B cell (primary cell): ENCODE data around the gene CSNK1E. TPM values are rescaled to one million over a fixed set of nuclear protein-coding genes. Genes with fewer than 3 reads are reported as not detected.

Experiments used
- ATAC-seq: fragments of 200-7000 bp; cut with Tn5 transposase; one replicate; pipeline ENCODE4 v1.10.0; 2021; ENCODE audit warnings: low read depth, mild to moderate bottlenecking, moderate number of reproducible peaks, moderate library complexity
- CTCF ChIA-PET: fragments of 350-600 bp; sonication (Branson Sonifier 250); formaldehyde crosslinking; loops from one replicate; lab custom pipeline; 2021; ENCODE audit warnings: antibody characterized with exemption, inconsistent platforms; lab: Charles Lee
- POLR2A ChIA-PET: fragments of 350-600 bp; sonication (Branson Sonifier 250); formaldehyde crosslinking; loops from one replicate; lab custom pipeline; 2021; ENCODE audit warnings: antibody characterized with exemption; lab: Charles Lee
- DNase-seq: peaks from one replicate; pipeline ENCODE4 v3.0.0; 2013
- H2AFZ ChIP-seq: 2 replicates; pipeline ENCODE4 v1.6.1; 2012; ENCODE audit warnings: mild to moderate bottlenecking, low read depth, low read length; ENCODE audit not compliant: insufficient read depth, poor library complexity, severe bottlenecking
- H3K27ac ChIP-seq, 2 donors: 1 replicate in 1 of 2; 2 replicates in 1 of 2; pipeline ENCODE4 v1.5.1; 2012 to 2013; ENCODE audit warnings: low read length in 2 of 2, mild to moderate bottlenecking in 2 of 2, moderate library complexity in 1 of 2
- H3K27me3 ChIP-seq, 4 experiments: fragments of 200-600 bp in 1 of 4; sonication (generic) in 1 of 4; replicated peaks in 1 of 4; 1 replicate in 2 of 4; 2 replicates in 2 of 4; pipeline versions ENCODE4 v1.6.1 to v1.7.0; 2013 to 2016; ENCODE audit warnings: low read length in 3 of 4, mild to moderate bottlenecking in 2 of 4, mixed read lengths in 1 of 4, moderate library complexity in 1 of 4; ENCODE audit not compliant: insufficient read depth in 4 of 4, control insufficient read depth in 3 of 4; ENCODE audit errors: control extremely low read depth in 1 of 4
- H3K36me3 ChIP-seq, 2 experiments: replicated peaks in 1 of 2; 1 replicate in 1 of 2; 2 replicates in 1 of 2; pipeline versions ENCODE4 v1.6.1 to v1.7.1; 2013; ENCODE audit warnings: low read length in 1 of 2; ENCODE audit not compliant: insufficient read depth in 2 of 2, control insufficient read depth in 1 of 2; ENCODE audit errors: control extremely low read depth in 1 of 2, extremely low read depth in 1 of 2
- H3K4me1 ChIP-seq, 2 donors: fragments of 200-600 bp in 1 of 2; sonication (generic) in 1 of 2; 1 replicate in 1 of 2; 2 replicates in 1 of 2; pipeline versions ENCODE4 v1.5.1 to v1.6.1; 2013 to 2017; ENCODE audit warnings: low read length in 2 of 2; ENCODE audit not compliant: control insufficient read depth in 2 of 2, insufficient read depth in 2 of 2
- H3K4me2 ChIP-seq: replicated peaks from 2 replicates; pipeline ENCODE3; 2012; ENCODE audit warnings: mild to moderate bottlenecking, low read depth, low read length; ENCODE audit not compliant: poor library complexity, severe bottlenecking
- H3K4me3 ChIP-seq, 5 experiments: fragments of 200-600 bp in 1 of 5; sonication (generic) in 1 of 5; 1 replicate in 3 of 5; 2 replicates in 2 of 5; pipeline versions ENCODE4 v1.5.1 to v1.7.0; 2011 to 2016; ENCODE audit warnings: low read length in 4 of 5, mild to moderate bottlenecking in 4 of 5, low read depth in 2 of 5, control low read depth in 1 of 5, moderate library complexity in 1 of 5; ENCODE audit not compliant: insufficient read depth in 1 of 5; ENCODE audit errors: control extremely low read depth in 1 of 5, extremely low read depth in 1 of 5
- H3K79me2 ChIP-seq: fragments of 200-600 bp; sonication (generic); one replicate; pipeline ENCODE4 v1.6.0; 2016; ENCODE audit warnings: low read length; ENCODE audit not compliant: control insufficient read depth, insufficient read depth
- H3K9ac ChIP-seq: fragments of 200-600 bp; sonication (generic); 2 replicates; pipeline ENCODE4 v1.6.1; 2017; ENCODE audit warnings: mild to moderate bottlenecking, low read length, moderate library complexity
- H3K9me3 ChIP-seq, 3 donors: one replicate each; pipeline versions ENCODE4 v1.6.1 to v1.7.1; 2013; ENCODE audit warnings: low read length in 2 of 3; ENCODE audit not compliant: control insufficient read depth in 2 of 3, insufficient read depth in 1 of 3; ENCODE audit errors: control extremely low read depth in 1 of 3
- H4K20me1 ChIP-seq: 2 replicates; pipeline ENCODE4 v1.6.0; 2012; ENCODE audit warnings: mild to moderate bottlenecking, low read length; ENCODE audit not compliant: insufficient read depth, control insufficient read depth, poor library complexity, severe bottlenecking
- H3K27ac Mint-ChIP-seq: one replicate; pipeline ENCODE4 v1.8.0; 2021; ENCODE audit warnings: mixed read lengths
- H3K27me3 Mint-ChIP-seq: one replicate; pipeline ENCODE4 v1.8.0; 2021; ENCODE audit warnings: mixed read lengths
- H3K4me1 Mint-ChIP-seq: one replicate; pipeline ENCODE4 v1.8.0; 2021; ENCODE audit warnings: mixed read lengths
- H3K4me3 Mint-ChIP-seq: one replicate; pipeline ENCODE4 v1.8.0; 2021; ENCODE audit warnings: mixed read lengths
- H3K9me3 Mint-ChIP-seq: one replicate; pipeline ENCODE4 v1.8.0; 2022; ENCODE audit warnings: mixed read lengths; ENCODE audit not compliant: insufficient read depth
- EZH2 ChIP-seq: IDR thresholded peaks from 2 replicates; pipeline ENCODE4 v1.6.1; 2012; ENCODE audit warnings: borderline replicate concordance, low read depth, mild to moderate bottlenecking, moderate library complexity, low read length; ENCODE audit not compliant: insufficient read depth, poor library complexity, severe bottlenecking
- WGBS: methylation state at CpG from one replicate; pipeline ENCODE4 v1.1.5; 2013; ENCODE audit warnings: missing lambda C conversion rate; ENCODE audit not compliant: insufficient coverage; 5-methylcytosine and 5-hydroxymethylcytosine counted together
- intact Hi-C: fragments of 100-400 bp; cut with micrococcal nuclease; formaldehyde crosslinking; loops from one replicate; pipeline ENCODE4 v1.10.0; 2022
- polyA plus RNA-seq: library from polyadenylated mRNA; depleted of rRNA; stranded (reverse); fragments of >200 nt; gene quantifications from 2 replicates; pipeline ENCODE4 v1.2.3, GENCODE V29; 2012
- total RNA-seq, 2 donors: library from RNA; stranded (reverse); fragments of 120-200 nt in 1 of 2; gene quantifications; 1 replicate in 1 of 2; 2 replicates in 1 of 2; pipeline versions ENCODE4 v1.2.3 to v1.2.4, GENCODE V29; 2013 to 2022
- TF ChIP-seq, protein P1 (sequence below): fragments of 200-600 bp; IDR thresholded peaks from one replicate; pipeline ENCODE4 v1.8.0; 2022; ENCODE audit warnings: antibody characterized with exemption, mild to moderate bottlenecking

Gene CSNK1E
- total and polyA plus RNA-seq, 2 donors (not counting 1 experiment from before 2014, with no cell fraction given) = 113 to 133 TPM

GRCh38 chr22:38355275-38355674 is 38.0 kb upstream of the CSNK1E start:
- ATAC-seq (no peak), DNase-seq (no peak)
- WGBS = 95% methylated on average over 13 of the region's 14 CpGs
- no peak overlapping the region for H3K4me3 Mint-ChIP-seq
- CTCF ChIA-PET = interaction anchor here (0.6 to 3.3 kb wide), 6 partner anchors 11 to 303 kb away, joined by 3 to 32 read pairs (median 4); no protein-coding TSS in a partner anchor
- Histone ChIP-seq H3K4me2 (no peak overlapping the region), H2AFZ (no peak overlapping the region), H3K9ac (no peak overlapping the region), H3K4me1 (peaks cover 0 to 6% of the 10 kb centered on the region in 2 donors), H3K36me3 (peaks cover 0 to 9% of the 10 kb centered on the region in 2 experiments), H3K9me3 (no peaks in the 10 kb centered on the region), H3K4me3 (no peak overlapping the region), H3K79me2 (no peaks in the 10 kb centered on the region), H4K20me1 (no peaks in the 10 kb centered on the region), H3K27ac (no peak overlapping the region), H3K27me3 (no peaks in the 10 kb centered on the region)
- H3K9me3 Mint-ChIP-seq = no peaks in the 10 kb centered on the region
- peaks cover 2% of the 10 kb centered on the region for H3K4me1 Mint-ChIP-seq
- no peak for TF ChIP-seq EZH2
- TF ChIP-seq, protein P1, sequence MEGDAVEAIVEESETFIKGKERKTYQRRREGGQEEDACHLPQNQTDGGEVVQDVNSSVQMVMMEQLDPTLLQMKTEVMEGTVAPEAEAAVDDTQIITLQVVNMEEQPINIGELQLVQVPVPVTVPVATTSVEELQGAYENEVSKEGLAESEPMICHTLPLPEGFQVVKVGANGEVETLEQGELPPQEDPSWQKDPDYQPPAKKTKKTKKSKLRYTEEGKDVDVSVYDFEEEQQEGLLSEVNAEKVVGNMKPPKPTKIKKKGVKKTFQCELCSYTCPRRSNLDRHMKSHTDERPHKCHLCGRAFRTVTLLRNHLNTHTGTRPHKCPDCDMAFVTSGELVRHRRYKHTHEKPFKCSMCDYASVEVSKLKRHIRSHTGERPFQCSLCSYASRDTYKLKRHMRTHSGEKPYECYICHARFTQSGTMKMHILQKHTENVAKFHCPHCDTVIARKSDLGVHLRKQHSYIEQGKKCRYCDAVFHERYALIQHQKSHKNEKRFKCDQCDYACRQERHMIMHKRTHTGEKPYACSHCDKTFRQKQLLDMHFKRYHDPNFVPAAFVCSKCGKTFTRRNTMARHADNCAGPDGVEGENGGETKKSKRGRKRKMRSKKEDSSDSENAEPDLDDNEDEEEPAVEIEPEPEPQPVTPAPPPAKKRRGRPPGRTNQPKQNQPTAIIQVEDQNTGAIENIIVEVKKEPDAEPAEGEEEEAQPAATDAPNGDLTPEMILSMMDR = no peak
- intact Hi-C loops = no loop called here
- POLR2A ChIA-PET = interaction anchor here (0.6 kb wide), 1 partner anchor 159 kb away, joined by 7 read pairs; no protein-coding TSS in a partner anchor
- H3K27ac Mint-ChIP-seq = peak overlapping the region; percentile 20
- no peaks in the 10 kb centered on the region for H3K27me3 Mint-ChIP-seq

DNA sequence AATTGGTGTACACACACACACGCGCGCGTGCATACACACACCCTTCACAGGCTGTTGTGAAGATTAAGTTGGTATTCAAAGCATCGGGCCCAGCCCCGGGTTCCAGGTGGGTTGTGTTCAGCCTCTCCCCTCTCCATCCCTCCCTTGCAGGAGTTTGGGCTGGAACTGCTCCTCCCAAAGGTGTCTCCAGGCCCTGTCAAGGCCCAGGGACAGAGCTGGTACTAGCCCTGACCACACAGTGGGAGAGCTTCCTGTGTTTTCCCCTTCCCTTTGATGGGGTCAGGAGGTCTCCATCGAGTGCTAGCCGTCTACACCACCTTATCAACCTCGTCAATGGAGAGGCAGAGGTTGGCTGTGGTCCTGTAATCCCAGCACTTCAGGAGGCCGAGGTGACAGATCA is 36.5 kb upstream of the CSNK1E start:
- H2AFZ ChIP-seq = no peak overlapping the region
- DNase-seq (no peak), ATAC-seq (no peak)
- ChIA-PET POLR2A (no interaction called here), CTCF (interaction anchor here (1.0 to 3.3 kb wide), 5 partner anchors 48 to 301 kb away, joined by 3 to 32 read pairs (median 7); no protein-coding TSS in a partner anchor)
- no peaks in the 10 kb centered on the region for H3K27me3 ChIP-seq
- no peaks in the 10 kb centered on the region for H3K79me2 ChIP-seq
- no peak overlapping the region for H3K9ac ChIP-seq
- peaks cover 0 to 9% of the 10 kb centered on the region in 2 experiments for H3K36me3 ChIP-seq
- Mint-ChIP-seq H3K4me1 (peaks cover 7% of the 10 kb centered on the region), H3K9me3 (no peaks in the 10 kb centered on the region), H3K4me3 (no peak overlapping the region), H3K27me3 (no peaks in the 10 kb centered on the region), H3K27ac (peak overlapping the region; percentile 10)
- H3K27ac ChIP-seq = peak overlapping the region in 1 of 2 donors; percentile 11
- no peak overlapping the region for H3K4me3 ChIP-seq
- no peak overlapping the region for H3K4me2 ChIP-seq
- peaks cover 0 to 6% of the 10 kb centered on the region in 2 donors for H3K4me1 ChIP-seq
- WGBS = 100% methylated on average over 2 of the region's 10 CpGs
- no peaks in the 10 kb centered on the region for H4K20me1 ChIP-seq
- peaks cover 0 to 3% (median 0%) of the 10 kb centered on the region in 3 donors for H3K9me3 ChIP-seq
- intact Hi-C loops = loop anchor here (1.0 to 5.0 kb wide), 5 partner anchors 55 to 301 kb away; partner anchors contain the start of gene DMC1
- TF ChIP-seq, protein P1 = no peak
- no peak for TF ChIP-seq EZH2
